K562 (cell line): Measurements from ENCODE around the gene ACSM6. TPM values are rescaled to one million over a fixed set of nuclear protein-coding genes. Genes with fewer than 3 reads are reported as not detected.
A peak's percentile ranks its signal among the peaks of the same experiment; 100 is the strongest.

Source experiments
- ARNT ChIP-seq, 2 experiments: fragments of 450-650 bp; IDR thresholded peaks; 2 replicates each; pipeline ENCODE4 v1.6.1; 2016; ENCODE audit warnings: mild to moderate bottlenecking in 1 of 2
- GATAD2A ChIP-seq: fragments of 450-650 bp; IDR thresholded peaks from 2 replicates; pipeline ENCODE4 v1.6.1; 2017
- HDAC2 ChIP-seq: fragments of 450-650 bp; IDR thresholded peaks from 2 replicates; pipeline ENCODE4 v1.6.1; 2016; ENCODE audit warnings: mild to moderate bottlenecking
- KLF13 ChIP-seq: fragments of 450-650 bp; IDR thresholded peaks from 2 replicates; pipeline ENCODE4 v1.6.1; 2016; ENCODE audit warnings: missing genetic modification characterization, low read depth, mild to moderate bottlenecking, missing compliant biosample characterization, moderate library complexity, borderline replicate concordance
- LCOR ChIP-seq: sonication (generic); formaldehyde crosslinking; IDR thresholded peaks from 2 replicates; pipeline ENCODE4 v1.8.0; 2022; ENCODE audit warnings: mild to moderate bottlenecking, missing genetic modification reagents
- MAFG ChIP-seq: fragments of 450-650 bp; conservative IDR thresholded peaks from 2 replicates; pipeline ENCODE4 v1.6.1; 2016; ENCODE audit warnings: missing genetic modification characterization, missing compliant biosample characterization
- MTA2 ChIP-seq: fragments of 450-650 bp; IDR thresholded peaks from 2 replicates; pipeline ENCODE4 v1.6.1; 2016; ENCODE audit warnings: low read depth
- NR4A1 ChIP-seq, 2 experiments: fragments of 250-450 bp in 1 of 2; fragments of 450-650 bp in 1 of 2; sonication (Bioruptor Pico) in 1 of 2; IDR thresholded peaks; 2 replicates each; pipeline versions ENCODE4 v1.4.0 to v1.6.1; 2016 to 2020; ENCODE audit warnings: mild to moderate bottlenecking in 2 of 2, missing compliant biosample characterization in 1 of 2, missing genetic modification characterization in 1 of 2, moderate library complexity in 1 of 2
- POU5F1 ChIP-seq: fragments of 150-350 bp; IDR thresholded peaks from 2 replicates; pipeline ENCODE4 v1.6.1; 2014; ENCODE audit warnings: borderline replicate concordance, low read length, low read depth, mild to moderate bottlenecking; ENCODE audit not compliant: partially characterized antibody
- PTRF ChIP-seq: fragments of 450-650 bp; IDR thresholded peaks from 2 replicates; pipeline ENCODE4 v1.6.1; 2016; ENCODE audit warnings: mild to moderate bottlenecking, missing genetic modification characterization, missing compliant biosample characterization
- RCOR1 ChIP-seq, 2 experiments: IDR thresholded peaks; 2 replicates each; pipeline ENCODE4 v1.6.1; 2012; ENCODE audit warnings: low read depth in 2 of 2, low read length in 2 of 2, borderline replicate concordance in 1 of 2, improper control_type of control experiment in 1 of 2
- RUNX1 ChIP-seq: sonication (generic); IDR thresholded peaks from 2 replicates; pipeline ENCODE4 v1.6.1; 2016; ENCODE audit warnings: antibody characterized with exemption, low read depth
- SIX5 ChIP-seq, 2 experiments: IDR thresholded peaks; 2 replicates each; pipeline ENCODE4 v1.6.1; 2011; ENCODE audit warnings: low read length in 2 of 2, borderline replicate concordance in 1 of 2, low read depth in 1 of 2, mild to moderate bottlenecking in 1 of 2, moderate library complexity in 1 of 2; ENCODE audit not compliant: insufficient read depth in 1 of 2
- STAG1 ChIP-seq: sonication (generic); formaldehyde crosslinking; IDR thresholded peaks from 2 replicates; pipeline ENCODE4 v1.5.0; 2020; ENCODE audit warnings: missing genetic modification reagents, borderline replicate concordance
- TAL1 ChIP-seq: fragments of 450-650 bp; IDR thresholded peaks from 2 replicates; pipeline ENCODE4 v1.6.1; 2016; ENCODE audit warnings: mild to moderate bottlenecking
- ZFP1 ChIP-seq: fragments of 450-650 bp; formaldehyde crosslinking; IDR thresholded peaks from 2 replicates; pipeline ENCODE4 v1.4.0; 2020; ENCODE audit warnings: mild to moderate bottlenecking, mixed read lengths
- ZNF121 ChIP-seq: sonication (generic); formaldehyde crosslinking; conservative IDR thresholded peaks from 2 replicates; pipeline ENCODE4 v1.8.0; 2022; ENCODE audit warnings: missing genetic modification reagents
- ZNF146 ChIP-seq: IDR thresholded peaks from one replicate; pipeline ENCODE4 v1.6.1; 2018; ENCODE audit warnings: missing compliant biosample characterization; ENCODE audit not compliant: unreplicated experiment
- ZNF717 ChIP-seq: fragments of 250-450 bp; sonication (Bioruptor Pico); IDR thresholded peaks from 2 replicates; pipeline ENCODE4 v1.5.0; 2021
- polyA plus RNA-seq, 8 experiments: library from polyadenylated mRNA; depleted of rRNA in 4 of 8; stranded (reverse) in 5 of 8; unstranded in 3 of 8; fragments of >200 nt; fragmentation: Nextera tagmentation in 2 of 8; fragmentation: Illumina TruSeq in 1 of 8; extraction: Ambion mirVana in 2 of 8; extraction: Trizol in 1 of 8; gene quantifications; 2 replicates each; pipeline versions ENCODE4 v1.2.1 to v1.2.3, GENCODE V29; 2011 to 2014; ENCODE audit warnings: inconsistent platforms in 1 of 8, missing spikeins in 1 of 8
- total RNA-seq, 7 experiments: library from RNA; depleted of rRNA in 6 of 7; stranded (reverse); fragments of >200 nt in 6 of 7; fragmentation: Illumina TruSeq in 2 of 7; extraction: Trizol in 2 of 7; gene quantifications; 2 replicates each; pipeline versions ENCODE4 v1.2.1 to v1.2.3, GENCODE V29; 2011 to 2021; ENCODE audit warnings: low replicate concordance in 1 of 7
- TF ChIP-seq, protein P1 (sequence below): fragments of 250-450 bp; sonication (Bioruptor Pico); IDR thresholded peaks from 2 replicates; pipeline ENCODE4 v1.8.0; 2022; ENCODE audit warnings: inconsistent platforms, mild to moderate bottlenecking, moderate library complexity, borderline replicate concordance
- TF ChIP-seq, protein P2 (sequence below): IDR thresholded peaks from 3 replicates; pipeline ENCODE4 v1.6.1; 2011; ENCODE audit warnings: borderline replicate concordance, mild to moderate bottlenecking, moderate library complexity; ENCODE audit not compliant: insufficient read length; ENCODE audit errors: extremely low read depth
- TF ChIP-seq, protein P3 (sequence below): fragments of 450-650 bp; formaldehyde crosslinking; IDR thresholded peaks from 2 replicates; pipeline ENCODE4 v1.4.0; 2020; ENCODE audit warnings: mild to moderate bottlenecking, moderate library complexity

Gene ACSM6
- total and polyA plus RNA-seq, 9 of the 15 experiments (the other 6 are each of a cell fraction or from before 2014, with no cell fraction given): not detected

DNA sequence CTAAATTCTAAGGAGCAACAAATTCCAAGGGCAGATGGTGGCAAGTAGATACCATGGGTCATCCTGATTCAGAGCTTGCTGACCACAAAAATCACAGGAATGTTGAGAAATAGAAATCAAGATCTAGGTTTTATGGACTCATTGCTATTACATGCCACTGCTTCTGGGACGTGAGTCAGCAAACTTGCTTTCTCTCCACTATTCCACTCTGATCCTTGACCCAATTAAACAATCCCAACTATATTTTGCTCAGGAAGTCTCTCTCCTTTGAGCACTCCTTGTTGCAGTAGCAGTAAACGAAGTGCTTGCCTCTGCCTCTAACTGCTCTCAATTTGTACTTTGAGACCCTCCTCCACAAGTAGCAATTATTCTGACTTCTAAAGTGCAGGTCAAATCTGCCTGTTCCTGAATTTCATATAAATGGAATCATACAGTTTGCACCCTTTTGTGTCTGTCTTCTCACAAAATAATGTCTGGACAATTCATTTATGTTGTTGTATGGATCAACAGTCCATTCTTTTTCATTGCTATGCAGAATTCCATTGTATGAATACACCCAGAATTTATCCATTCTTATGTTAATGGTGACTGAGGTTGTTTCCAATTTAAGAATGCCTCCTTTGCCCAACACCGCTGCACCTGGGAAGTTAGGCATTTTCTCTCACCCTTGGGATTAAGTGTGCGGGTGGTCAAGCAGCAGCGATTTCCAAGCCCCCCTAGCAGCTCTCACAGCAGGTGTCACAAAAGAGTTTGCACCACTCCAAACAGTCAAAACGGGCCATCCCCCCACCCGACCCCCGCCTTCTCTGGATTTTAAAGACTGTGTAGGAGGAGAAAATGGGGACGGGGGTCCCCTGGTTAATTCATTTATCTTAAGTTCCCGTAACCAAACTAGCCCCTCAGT lies 35.9 kb downstream of the ACSM6 start (continued):
- TF ChIP-seq, protein P1, sequence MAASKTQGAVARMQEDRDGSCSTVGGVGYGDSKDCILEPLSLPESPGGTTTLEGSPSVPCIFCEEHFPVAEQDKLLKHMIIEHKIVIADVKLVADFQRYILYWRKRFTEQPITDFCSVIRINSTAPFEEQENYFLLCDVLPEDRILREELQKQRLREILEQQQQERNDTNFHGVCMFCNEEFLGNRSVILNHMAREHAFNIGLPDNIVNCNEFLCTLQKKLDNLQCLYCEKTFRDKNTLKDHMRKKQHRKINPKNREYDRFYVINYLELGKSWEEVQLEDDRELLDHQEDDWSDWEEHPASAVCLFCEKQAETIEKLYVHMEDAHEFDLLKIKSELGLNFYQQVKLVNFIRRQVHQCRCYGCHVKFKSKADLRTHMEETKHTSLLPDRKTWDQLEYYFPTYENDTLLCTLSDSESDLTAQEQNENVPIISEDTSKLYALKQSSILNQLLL (CRISPR knock-in tag): no peak
- peak; percentile 65 to 92; a peak in 3 of 4 replicates for TF ChIP-seq RCOR1 (IDR thresholded peaks at IDR 0.05; ENCODE audit: borderline replicate concordance in 1 of 2, low read depth in 2 of 2, low read length in 2 of 2)
- no peak for TF ChIP-seq POU5F1
- no peak for TF ChIP-seq NR4A1 (CRISPR knock-in tag; IDR thresholded peaks at IDR 0.05)
- TF ChIP-seq NR4A1 (tag; IDR thresholded peaks at IDR 0.05): no peak
- TF ChIP-seq, protein P2, sequence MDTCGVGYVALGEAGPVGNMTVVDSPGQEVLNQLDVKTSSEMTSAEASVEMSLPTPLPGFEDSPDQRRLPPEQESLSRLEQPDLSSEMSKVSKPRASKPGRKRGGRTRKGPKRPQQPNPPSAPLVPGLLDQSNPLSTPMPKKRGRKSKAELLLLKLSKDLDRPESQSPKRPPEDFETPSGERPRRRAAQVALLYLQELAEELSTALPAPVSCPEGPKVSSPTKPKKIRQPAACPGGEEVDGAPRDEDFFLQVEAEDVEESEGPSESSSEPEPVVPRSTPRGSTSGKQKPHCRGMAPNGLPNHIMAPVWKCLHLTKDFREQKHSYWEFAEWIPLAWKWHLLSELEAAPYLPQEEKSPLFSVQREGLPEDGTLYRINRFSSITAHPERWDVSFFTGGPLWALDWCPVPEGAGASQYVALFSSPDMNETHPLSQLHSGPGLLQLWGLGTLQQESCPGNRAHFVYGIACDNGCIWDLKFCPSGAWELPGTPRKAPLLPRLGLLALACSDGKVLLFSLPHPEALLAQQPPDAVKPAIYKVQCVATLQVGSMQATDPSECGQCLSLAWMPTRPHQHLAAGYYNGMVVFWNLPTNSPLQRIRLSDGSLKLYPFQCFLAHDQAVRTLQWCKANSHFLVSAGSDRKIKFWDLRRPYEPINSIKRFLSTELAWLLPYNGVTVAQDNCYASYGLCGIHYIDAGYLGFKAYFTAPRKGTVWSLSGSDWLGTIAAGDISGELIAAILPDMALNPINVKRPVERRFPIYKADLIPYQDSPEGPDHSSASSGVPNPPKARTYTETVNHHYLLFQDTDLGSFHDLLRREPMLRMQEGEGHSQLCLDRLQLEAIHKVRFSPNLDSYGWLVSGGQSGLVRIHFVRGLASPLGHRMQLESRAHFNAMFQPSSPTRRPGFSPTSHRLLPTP: no peak
- no peak for TF ChIP-seq SIX5 (IDR thresholded peaks at IDR 0.05; ENCODE audit: borderline replicate concordance in 1 of 2, insufficient read depth in 1 of 2, low read depth in 1 of 2, low read length in 2 of 2)
- TF ChIP-seq, protein P3, sequence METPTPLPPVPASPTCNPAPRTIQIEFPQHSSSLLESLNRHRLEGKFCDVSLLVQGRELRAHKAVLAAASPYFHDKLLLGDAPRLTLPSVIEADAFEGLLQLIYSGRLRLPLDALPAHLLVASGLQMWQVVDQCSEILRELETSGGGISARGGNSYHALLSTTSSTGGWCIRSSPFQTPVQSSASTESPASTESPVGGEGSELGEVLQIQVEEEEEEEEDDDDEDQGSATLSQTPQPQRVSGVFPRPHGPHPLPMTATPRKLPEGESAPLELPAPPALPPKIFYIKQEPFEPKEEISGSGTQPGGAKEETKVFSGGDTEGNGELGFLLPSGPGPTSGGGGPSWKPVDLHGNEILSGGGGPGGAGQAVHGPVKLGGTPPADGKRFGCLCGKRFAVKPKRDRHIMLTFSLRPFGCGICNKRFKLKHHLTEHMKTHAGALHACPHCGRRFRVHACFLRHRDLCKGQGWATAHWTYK (CRISPR knock-in tag): no peak
- TF ChIP-seq MTA2: no peak
- no peak for TF ChIP-seq ARNT (IDR thresholded peaks at IDR 0.05)
- no peak for TF ChIP-seq KLF13 (tag)
- TF ChIP-seq GATAD2A: no peak
- TF ChIP-seq ZFP1: no peak
- peak; percentile 79 for TF ChIP-seq MAFG (tag)
- TF ChIP-seq HDAC2: peak; percentile 71; the same call in 1 of the 2 replicates
- no peak for TF ChIP-seq ZNF121 (CRISPR knock-in tag)
- TF ChIP-seq PTRF (tag): no peak
- no peak for TF ChIP-seq STAG1 (CRISPR knock-in tag)
- TF ChIP-seq LCOR (CRISPR knock-in tag): no peak
- no peak for TF ChIP-seq RUNX1
- no peak for TF ChIP-seq ZNF717 (CRISPR knock-in tag)
- TF ChIP-seq TAL1: no peak
- no peak for TF ChIP-seq ZNF146 (CRISPR knock-in tag)
